SU-DHL-6 (cell line): ENCODE data around the gene SPG21.

Source experiments
- EZH2phosphoT487 ChIP-seq: fragments of 200-600 bp; sonication (generic), shearing (Covaris generic); conservative IDR thresholded peaks from 2 replicates; pipeline ENCODE4 v1.6.1; 2018; ENCODE audit warnings: mild to moderate bottlenecking, antibody characterized with exemption, low read length, moderate library complexity, mixed read lengths
- TF ChIP-seq, protein P1 (sequence below): fragments of 200-600 bp; sonication (generic); IDR thresholded peaks from one replicate; pipeline ENCODE4 v1.5.1; 2017; ENCODE audit warnings: antibody characterized with exemption, mild to moderate bottlenecking, low read length, moderate library complexity; ENCODE audit not compliant: insufficient read depth, poor library complexity, severe bottlenecking

DNA sequence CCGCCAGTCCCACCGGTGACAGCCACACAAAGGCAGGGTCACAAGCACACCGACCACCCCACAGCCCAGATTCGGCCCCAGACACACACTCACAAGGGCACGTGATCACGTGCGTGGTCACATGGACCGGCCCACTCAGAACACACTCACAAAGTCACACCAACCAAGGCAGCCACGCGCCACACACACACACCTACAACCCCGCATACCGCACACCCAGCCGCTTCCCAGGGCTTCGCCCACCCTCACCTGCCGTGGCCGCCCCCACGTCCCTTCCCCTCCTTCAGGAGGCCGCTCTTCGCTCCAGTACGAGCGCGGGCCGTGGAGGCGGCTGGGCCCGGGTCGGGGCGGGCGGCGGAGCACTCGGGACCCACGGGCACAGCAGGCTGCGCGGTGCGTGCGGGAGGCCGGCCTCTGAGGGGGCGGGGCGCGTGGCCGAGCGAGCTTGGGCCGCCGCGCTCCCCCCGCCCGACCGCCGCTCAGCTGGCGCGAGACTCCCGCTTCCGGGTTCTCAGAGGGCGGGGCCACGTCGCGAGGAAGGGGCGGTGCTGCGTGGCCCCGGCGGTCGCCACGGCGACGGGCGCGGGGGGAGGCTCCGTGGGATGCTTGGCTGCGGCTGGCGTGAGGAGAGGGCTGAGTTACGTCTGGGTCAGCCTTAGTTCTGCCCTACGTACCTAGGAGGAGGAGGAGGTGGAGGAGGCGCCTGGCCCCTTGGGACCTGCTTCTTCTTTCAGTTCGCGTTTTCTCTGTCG is at the start of gene SPG21:
- TF ChIP-seq, protein P1, sequence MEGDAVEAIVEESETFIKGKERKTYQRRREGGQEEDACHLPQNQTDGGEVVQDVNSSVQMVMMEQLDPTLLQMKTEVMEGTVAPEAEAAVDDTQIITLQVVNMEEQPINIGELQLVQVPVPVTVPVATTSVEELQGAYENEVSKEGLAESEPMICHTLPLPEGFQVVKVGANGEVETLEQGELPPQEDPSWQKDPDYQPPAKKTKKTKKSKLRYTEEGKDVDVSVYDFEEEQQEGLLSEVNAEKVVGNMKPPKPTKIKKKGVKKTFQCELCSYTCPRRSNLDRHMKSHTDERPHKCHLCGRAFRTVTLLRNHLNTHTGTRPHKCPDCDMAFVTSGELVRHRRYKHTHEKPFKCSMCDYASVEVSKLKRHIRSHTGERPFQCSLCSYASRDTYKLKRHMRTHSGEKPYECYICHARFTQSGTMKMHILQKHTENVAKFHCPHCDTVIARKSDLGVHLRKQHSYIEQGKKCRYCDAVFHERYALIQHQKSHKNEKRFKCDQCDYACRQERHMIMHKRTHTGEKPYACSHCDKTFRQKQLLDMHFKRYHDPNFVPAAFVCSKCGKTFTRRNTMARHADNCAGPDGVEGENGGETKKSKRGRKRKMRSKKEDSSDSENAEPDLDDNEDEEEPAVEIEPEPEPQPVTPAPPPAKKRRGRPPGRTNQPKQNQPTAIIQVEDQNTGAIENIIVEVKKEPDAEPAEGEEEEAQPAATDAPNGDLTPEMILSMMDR = no peak
- no peak for TF ChIP-seq EZH2phosphoT487
